ENCODE data around the gene TELO2. TPM values are rescaled to one million over a fixed set of nuclear protein-coding genes. Genes with fewer than 3 reads are reported as not detected.

Gene TELO2
- polyA plus RNA-seq, 3 donors = 7.3 to 58.1 (median 11.4) TPM

DNA sequence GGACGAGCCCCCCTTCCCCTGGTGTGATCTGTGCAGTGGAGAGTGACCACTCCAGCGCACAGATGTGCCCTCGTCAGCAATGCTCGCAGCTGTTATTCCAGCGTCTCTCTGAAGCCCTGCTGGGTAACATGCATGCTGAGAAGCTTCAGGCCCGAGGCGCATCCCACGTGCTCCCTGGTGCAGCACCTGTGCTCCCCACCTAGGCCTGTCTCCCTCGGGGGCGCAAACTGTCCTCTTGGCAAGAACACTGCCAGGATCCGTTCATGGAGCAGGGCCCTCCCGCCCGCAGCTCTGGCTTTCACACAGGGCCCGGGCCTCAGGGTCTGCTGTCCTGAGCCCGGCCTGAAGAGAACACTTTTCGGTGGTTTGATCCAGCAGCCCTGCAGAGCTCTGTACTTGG is 53.3 kb downstream of the TELO2 start:
- no peaks in the 10 kb centered on the region for H3K27me3 Mint-ChIP-seq (ENCODE audit: low read depth in 3 of 3)
- TF ChIP-seq, protein P1, sequence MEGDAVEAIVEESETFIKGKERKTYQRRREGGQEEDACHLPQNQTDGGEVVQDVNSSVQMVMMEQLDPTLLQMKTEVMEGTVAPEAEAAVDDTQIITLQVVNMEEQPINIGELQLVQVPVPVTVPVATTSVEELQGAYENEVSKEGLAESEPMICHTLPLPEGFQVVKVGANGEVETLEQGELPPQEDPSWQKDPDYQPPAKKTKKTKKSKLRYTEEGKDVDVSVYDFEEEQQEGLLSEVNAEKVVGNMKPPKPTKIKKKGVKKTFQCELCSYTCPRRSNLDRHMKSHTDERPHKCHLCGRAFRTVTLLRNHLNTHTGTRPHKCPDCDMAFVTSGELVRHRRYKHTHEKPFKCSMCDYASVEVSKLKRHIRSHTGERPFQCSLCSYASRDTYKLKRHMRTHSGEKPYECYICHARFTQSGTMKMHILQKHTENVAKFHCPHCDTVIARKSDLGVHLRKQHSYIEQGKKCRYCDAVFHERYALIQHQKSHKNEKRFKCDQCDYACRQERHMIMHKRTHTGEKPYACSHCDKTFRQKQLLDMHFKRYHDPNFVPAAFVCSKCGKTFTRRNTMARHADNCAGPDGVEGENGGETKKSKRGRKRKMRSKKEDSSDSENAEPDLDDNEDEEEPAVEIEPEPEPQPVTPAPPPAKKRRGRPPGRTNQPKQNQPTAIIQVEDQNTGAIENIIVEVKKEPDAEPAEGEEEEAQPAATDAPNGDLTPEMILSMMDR (IDR thresholded peaks at IDR 0.05) = no peak
- WGBS (ENCODE audit: insufficient coverage) = 98% methylated on average over 16 of the region's 16 CpGs
- no peak overlapping the region for H3K4me3 Mint-ChIP-seq
- Histone ChIP-seq H3K4me2 (replicated peaks; ENCODE audit: extremely low read depth, low read length, poor library complexity, severe bottlenecking) (no peak overlapping the region), H3K4me1 (ENCODE audit: control insufficient read depth in 1 of 2, insufficient read depth in 2 of 2, low read length in 2 of 2) (peaks cover 38 to 44% of the 10 kb centered on the region in 2 donors), H2AFZ (ENCODE audit: insufficient read depth, low read depth, low read length, poor library complexity, severe bottlenecking) (no peak overlapping the region), H3K27ac (ENCODE audit: low read depth in 1 of 2, low read length in 2 of 2) (no peak overlapping the region), H3K9me3 (replicated peaks in 1 of 2; ENCODE audit: control insufficient read depth in 1 of 2, insufficient read depth in 1 of 2, low read length in 2 of 2) (no peaks in the 10 kb centered on the region), H3K27me3 (ENCODE audit: control insufficient read depth in 2 of 2, insufficient read depth in 2 of 2, low read length in 2 of 2) (no peaks in the 10 kb centered on the region), H3K9ac (ENCODE audit: insufficient read depth, low read length, poor library complexity, severe bottlenecking) (no peak overlapping the region), H4K20me1 (ENCODE audit: insufficient read depth, low read length) (no peaks in the 10 kb centered on the region), H3K36me3 (replicated peaks in 1 of 2; ENCODE audit: control insufficient read depth in 1 of 2, insufficient read depth in 2 of 2, low read length in 2 of 2) (no peaks in the 10 kb centered on the region), H3K4me3 (replicated peaks in 1 of 3; ENCODE audit: low read depth in 2 of 3, low read length in 3 of 3) (no peak overlapping the region), H3K79me2 (ENCODE audit: insufficient read depth, low read length) (no peaks in the 10 kb centered on the region)
- H3K9me3 Mint-ChIP-seq = peaks cover 0 to 2% (median 0%) of the 10 kb centered on the region in 7 donors
- peaks cover 41% of the 10 kb centered on the region for H3K4me1 Mint-ChIP-seq
- H3K27ac Mint-ChIP-seq = no peak overlapping the region
- DNase-seq = no peak
- intact Hi-C loops (cut with micrococcal nuclease) = loop anchor here in 1 of 2 donors (10.0 kb wide), 1 partner anchor 58 kb away; no protein-coding TSS in a partner anchor
- H3K36me3 Mint-ChIP-seq = peaks cover 0 to 10% of the 10 kb centered on the region in 2 donors

DNA sequence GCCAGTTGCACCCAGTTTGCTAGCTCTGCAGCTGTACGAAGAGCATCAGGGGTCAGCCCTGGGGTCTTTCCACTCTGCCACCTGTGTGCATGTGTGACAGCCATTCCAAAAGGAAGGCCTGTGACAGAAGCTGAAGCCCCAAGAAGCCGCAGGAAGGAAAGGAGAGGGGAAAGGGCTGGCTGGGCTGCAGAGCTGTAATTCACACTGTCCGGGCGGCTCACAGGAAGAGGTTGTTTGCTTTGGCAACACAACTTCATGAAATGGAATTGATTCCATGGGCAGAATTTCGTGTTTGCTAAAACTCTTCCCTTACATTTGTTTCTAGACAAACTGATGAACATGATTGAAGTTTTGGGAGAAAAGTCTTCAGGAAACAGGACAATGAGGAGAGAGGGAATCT is 55.1 kb downstream of the TELO2 start:
- Histone ChIP-seq H3K4me2 (replicated peaks; ENCODE audit: extremely low read depth, low read length, poor library complexity, severe bottlenecking) (no peak overlapping the region), H4K20me1 (ENCODE audit: insufficient read depth, low read length) (no peaks in the 10 kb centered on the region), H3K9ac (ENCODE audit: insufficient read depth, low read length, poor library complexity, severe bottlenecking) (no peak overlapping the region), H3K27me3 (ENCODE audit: control insufficient read depth in 2 of 2, insufficient read depth in 2 of 2, low read length in 2 of 2) (no peaks in the 10 kb centered on the region), H3K27ac (ENCODE audit: low read depth in 1 of 2, low read length in 2 of 2) (no peak overlapping the region), H3K4me1 (ENCODE audit: control insufficient read depth in 1 of 2, insufficient read depth in 2 of 2, low read length in 2 of 2) (peaks cover 23 to 27% of the 10 kb centered on the region in 2 donors), H3K4me3 (replicated peaks in 1 of 3; ENCODE audit: low read depth in 2 of 3, low read length in 3 of 3) (no peak overlapping the region), H3K79me2 (ENCODE audit: insufficient read depth, low read length) (no peaks in the 10 kb centered on the region), H3K9me3 (replicated peaks in 1 of 2; ENCODE audit: control insufficient read depth in 1 of 2, insufficient read depth in 1 of 2, low read length in 2 of 2) (no peaks in the 10 kb centered on the region), H2AFZ (ENCODE audit: insufficient read depth, low read depth, low read length, poor library complexity, severe bottlenecking) (no peak overlapping the region), H3K36me3 (replicated peaks in 1 of 2; ENCODE audit: control insufficient read depth in 1 of 2, insufficient read depth in 2 of 2, low read length in 2 of 2) (no peaks in the 10 kb centered on the region)
- Mint-ChIP-seq H3K27me3 (ENCODE audit: low read depth in 3 of 3) (peaks cover 0 to 1% (median 0%) of the 10 kb centered on the region in 3 donors), H3K36me3 (peaks cover 0 to 17% of the 10 kb centered on the region in 2 donors), H3K27ac (no peak overlapping the region), H3K4me1 (peaks cover 28% of the 10 kb centered on the region), H3K9me3 (peaks cover 0 to 2% (median 0%) of the 10 kb centered on the region in 7 donors), H3K4me3 (no peak overlapping the region)
- 51% methylated on average over 2 of the region's 5 CpGs for WGBS (ENCODE audit: insufficient coverage)
- DNase-seq = no peak
- intact Hi-C loops (cut with micrococcal nuclease) = loop anchor here in 1 of 2 donors (10.0 kb wide), 1 partner anchor 57 kb away; no protein-coding TSS in a partner anchor
- TF ChIP-seq, protein P1 (IDR thresholded peaks at IDR 0.05) = no peak

Data from CD14-positive monocyte (primary cell).